ENCODE data around the gene UNC5C. TPM values are rescaled to one million over a fixed set of nuclear protein-coding genes. Genes with fewer than 3 reads are reported as not detected.

Gene UNC5C
- total RNA-seq, 1 experiment from 2014 or later = not detected

DNA sequence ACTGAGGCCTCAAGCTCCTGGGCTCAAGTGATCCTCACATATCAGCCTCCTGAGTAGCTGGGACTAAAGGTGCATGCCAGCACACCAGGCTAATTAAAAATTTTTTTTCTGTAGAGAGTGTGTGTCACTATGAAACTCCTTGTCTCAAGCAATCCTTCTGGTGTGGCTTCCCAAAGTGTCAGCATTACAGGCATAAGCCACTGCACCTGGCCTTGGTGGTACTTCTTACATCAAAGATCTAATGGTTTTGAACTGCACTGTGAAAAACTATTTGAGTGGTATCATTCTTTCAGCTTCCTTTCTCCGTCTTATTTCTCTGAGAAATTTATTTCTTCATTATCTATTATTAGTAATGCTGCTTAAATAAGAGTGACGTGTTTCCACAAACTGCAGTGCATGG, 98.5 kb downstream of the UNC5C start:
- CTCF ChIA-PET = no interaction called here
- no TSS peak for BruUV-seq (replicated peaks)
- no peaks in the 10 kb centered on the region for H3K9me3 ChIP-seq

DNA sequence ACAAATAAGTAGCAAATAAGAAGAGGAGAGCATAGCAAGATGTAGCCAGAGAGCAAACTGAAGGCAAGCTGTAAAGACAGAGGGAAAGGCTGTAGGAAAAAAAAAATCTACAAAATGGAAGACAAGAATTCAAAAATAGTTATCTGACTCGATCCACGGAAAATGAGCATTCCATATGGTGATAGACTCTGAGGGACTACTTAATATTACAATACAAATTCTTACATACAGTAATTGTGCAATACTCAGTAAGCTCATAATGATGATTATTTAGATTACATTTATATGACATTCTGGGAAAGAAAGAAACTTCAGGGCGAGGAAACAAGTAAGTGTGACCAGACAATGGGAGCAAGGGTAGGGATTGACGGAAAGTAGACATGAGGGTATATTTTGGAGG, 102.6 kb downstream of the UNC5C start:
- Mint-ChIP-seq H3K27me3 (ENCODE audit: insufficient read depth, unreplicated experiment) (no peaks in the 10 kb centered on the region), H3K9me3 (ENCODE audit: unreplicated experiment) (no peaks in the 10 kb centered on the region), H3K4me3 (ENCODE audit: unreplicated experiment) (no peak overlapping the region), H3K27ac (ENCODE audit: unreplicated experiment) (no peak overlapping the region), H3K4me1 (ENCODE audit: low read depth, unreplicated experiment) (no peaks in the 10 kb centered on the region), H3K36me3 (ENCODE audit: insufficient read depth, unreplicated experiment) (no peaks in the 10 kb centered on the region)
- intact Hi-C loops (cut with micrococcal nuclease; ENCODE audit: unreplicated experiment) = no loop called here
- no peaks in the 10 kb centered on the region for H3K27me3 ChIP-seq (replicated peaks; ENCODE audit: control insufficient read depth, insufficient read depth, low read length)
- BruUV-seq (replicated peaks) = no TSS peak
- H3K9me3 ChIP-seq = no peaks in the 10 kb centered on the region
- H3K4me3 ChIP-seq (ENCODE audit: low read depth, low read length) = no peak overlapping the region
- no peak for DNase-seq
- H3K36me3 ChIP-seq (ENCODE audit: control insufficient read depth, insufficient read depth, low read length) = no peaks in the 10 kb centered on the region
- TF ChIP-seq CTCF (IDR thresholded peaks at IDR 0.05; ENCODE audit: insufficient read depth in 1 of 2, low read depth in 1 of 2, low read length in 1 of 2, severe bottlenecking in 1 of 2, unreplicated experiment in 1 of 2) = no peak
- ChIA-PET CTCF (no interaction called here), POLR2A (no interaction called here)
- no peaks in the 10 kb centered on the region for H3K4me1 ChIP-seq

More for the DNA sequence above, 98.5 kb downstream of the UNC5C start:
- no peak for TF ChIP-seq CTCF (IDR thresholded peaks at IDR 0.05; ENCODE audit: insufficient read depth in 1 of 2, low read depth in 1 of 2, low read length in 1 of 2, severe bottlenecking in 1 of 2, unreplicated experiment in 1 of 2)
- no peaks in the 10 kb centered on the region for H3K36me3 ChIP-seq (ENCODE audit: control insufficient read depth, insufficient read depth, low read length)
- 0 out of 2 replicates have a peak, but pooled peaks cover 13% of the 10 kb centered on the region for H3K4me1 ChIP-seq
- H3K4me1 Mint-ChIP-seq (ENCODE audit: low read depth, unreplicated experiment) = peaks cover 14% of the 10 kb centered on the region
- H3K27ac Mint-ChIP-seq (ENCODE audit: unreplicated experiment) = no peak overlapping the region
- no peaks in the 10 kb centered on the region for H3K9me3 Mint-ChIP-seq (ENCODE audit: unreplicated experiment)
- no peak overlapping the region for H3K4me3 ChIP-seq (ENCODE audit: low read depth, low read length)
- POLR2A ChIA-PET = no interaction called here
- H3K36me3 Mint-ChIP-seq (ENCODE audit: insufficient read depth, unreplicated experiment) = no peaks in the 10 kb centered on the region
- H3K4me3 Mint-ChIP-seq (ENCODE audit: unreplicated experiment) = no peak overlapping the region
- intact Hi-C loops (cut with micrococcal nuclease; ENCODE audit: unreplicated experiment) = no loop called here
- no peak for DNase-seq
- no peaks in the 10 kb centered on the region for H3K27me3 Mint-ChIP-seq (ENCODE audit: insufficient read depth, unreplicated experiment)
- H3K27me3 ChIP-seq (replicated peaks; ENCODE audit: control insufficient read depth, insufficient read depth, low read length) = no peaks in the 10 kb centered on the region

DNA sequence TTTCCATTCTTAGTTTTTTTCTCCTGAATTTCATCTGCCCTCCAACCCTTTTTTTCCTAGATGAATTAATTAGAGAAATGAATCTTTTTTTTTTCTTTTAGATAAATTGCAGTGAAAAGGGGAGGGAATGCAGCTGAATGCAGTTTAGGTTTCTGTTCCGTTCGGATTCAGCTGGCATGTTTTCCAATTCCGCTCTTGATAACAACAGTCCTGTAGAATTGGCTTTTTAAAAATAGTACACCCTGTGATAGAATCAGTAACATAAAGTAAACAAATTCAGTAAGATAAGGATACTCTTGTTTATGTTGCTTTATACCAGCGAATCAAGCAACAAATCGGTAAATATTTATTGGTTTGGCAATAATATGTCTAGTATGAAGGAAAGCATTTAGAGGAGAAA, 103.5 kb downstream of the UNC5C start:
- no peaks in the 10 kb centered on the region for H3K9me3 Mint-ChIP-seq (ENCODE audit: unreplicated experiment)
- POLR2A ChIA-PET = no interaction called here
- no peak overlapping the region for H3K4me3 Mint-ChIP-seq (ENCODE audit: unreplicated experiment)

More for the DNA sequence above, 103.5 kb downstream of the UNC5C start:
- Histone ChIP-seq H3K9me3 (no peaks in the 10 kb centered on the region), H3K36me3 (ENCODE audit: control insufficient read depth, insufficient read depth, low read length) (no peaks in the 10 kb centered on the region), H3K27me3 (replicated peaks; ENCODE audit: control insufficient read depth, insufficient read depth, low read length) (no peaks in the 10 kb centered on the region), H3K4me1 (no peaks in the 10 kb centered on the region; the same call in 1 of the 2 replicates), H3K4me3 (ENCODE audit: low read depth, low read length) (no peak overlapping the region)
- no peak for TF ChIP-seq CTCF (IDR thresholded peaks at IDR 0.05; ENCODE audit: insufficient read depth in 1 of 2, low read depth in 1 of 2, low read length in 1 of 2, severe bottlenecking in 1 of 2, unreplicated experiment in 1 of 2)
- no peak for DNase-seq
- intact Hi-C loops (cut with micrococcal nuclease; ENCODE audit: unreplicated experiment) = no loop called here
- Mint-ChIP-seq H3K27ac (ENCODE audit: unreplicated experiment) (no peak overlapping the region), H3K27me3 (ENCODE audit: insufficient read depth, unreplicated experiment) (no peaks in the 10 kb centered on the region), H3K4me1 (ENCODE audit: low read depth, unreplicated experiment) (peaks cover under 1% of the 10 kb centered on the region), H3K36me3 (ENCODE audit: insufficient read depth, unreplicated experiment) (no peaks in the 10 kb centered on the region)
- CTCF ChIA-PET = no interaction called here
- BruUV-seq (replicated peaks) = no TSS peak
